ENCODE results near the gene CLCN3.
"Not testable (repeated sequence)": the region's sequence is repeated elsewhere in the genome, so short reads cannot be mapped to it uniquely, and the experiment has no call there.

Gene CLCN3

GRCh38 chr4:169758401-169758962 is 138.1 kb downstream of the CLCN3 start:
- Histone ChIP-seq H3K4me1 (ENCODE audit: control insufficient read depth in 2 of 2, insufficient read depth in 2 of 2, low read length in 2 of 2) (peaks cover 9 to 10% of the 10 kb centered on the region in 2 donors), H3K4me3 (ENCODE audit: low read length in 2 of 2) (peak overlapping the region; percentile 92 to 96), H3K27me3 (ENCODE audit: control insufficient read depth in 2 of 2, insufficient read depth in 2 of 2, low read length in 2 of 2) (no peaks in the 10 kb centered on the region), H3K9ac (ENCODE audit: low read depth in 1 of 2, low read length in 2 of 2) (peak overlapping the region; percentile 8 to 28), H3K27ac (ENCODE audit: low read depth in 2 of 2, low read length in 2 of 2) (no peak overlapping the region), H3K36me3 (ENCODE audit: control insufficient read depth in 2 of 2, insufficient read depth in 2 of 2, low read length in 2 of 2) (no peaks in the 10 kb centered on the region), H3K9me3 (ENCODE audit: control insufficient read depth in 2 of 2, low read length in 2 of 2) (no peaks in the 10 kb centered on the region)

GRCh38 chr4:169761846-169762245 is 141.5 kb downstream of the CLCN3 start:
- H3K27ac ChIP-seq (ENCODE audit: low read depth in 2 of 2, low read length in 2 of 2), result no peak overlapping the region
- H3K4me1 ChIP-seq (ENCODE audit: control insufficient read depth in 2 of 2, insufficient read depth in 2 of 2, low read length in 2 of 2), result peaks cover 2 to 7% of the 10 kb centered on the region in 2 donors
- no peaks in the 10 kb centered on the region for H3K36me3 ChIP-seq (ENCODE audit: control insufficient read depth in 2 of 2, insufficient read depth in 2 of 2, low read length in 2 of 2)
- H3K9me3 ChIP-seq (ENCODE audit: control insufficient read depth in 2 of 2, low read length in 2 of 2), result no peaks in the 10 kb centered on the region
- H3K9ac ChIP-seq (ENCODE audit: low read depth in 1 of 2, low read length in 2 of 2), result no peak overlapping the region
- no peaks in the 10 kb centered on the region for H3K27me3 ChIP-seq (ENCODE audit: control insufficient read depth in 2 of 2, insufficient read depth in 2 of 2, low read length in 2 of 2)
- no peak overlapping the region for H3K4me3 ChIP-seq (ENCODE audit: low read length in 2 of 2)

- H3K27me3 ChIP-seq (ENCODE audit: control insufficient read depth in 2 of 2, insufficient read depth in 2 of 2, low read length in 2 of 2), result no peaks in the 10 kb centered on the region
- H3K4me1 ChIP-seq (ENCODE audit: control insufficient read depth in 2 of 2, insufficient read depth in 2 of 2, low read length in 2 of 2), result no peaks in the 10 kb centered on the region
- no peaks in the 10 kb centered on the region for H3K9me3 ChIP-seq (ENCODE audit: control insufficient read depth in 2 of 2, low read length in 2 of 2)
- H3K36me3 ChIP-seq (ENCODE audit: control insufficient read depth in 2 of 2, insufficient read depth in 2 of 2, low read length in 2 of 2), result no peaks in the 10 kb centered on the region
- no peak overlapping the region for H3K27ac ChIP-seq (ENCODE audit: low read depth in 2 of 2, low read length in 2 of 2)
- no peak overlapping the region for H3K4me3 ChIP-seq (ENCODE audit: low read length in 2 of 2)
- H3K9ac ChIP-seq (ENCODE audit: low read depth in 1 of 2, low read length in 2 of 2), result no peak overlapping the region
Measured at GRCh38 chr4:169765835-169766234, 145.5 kb downstream of the CLCN3 start.

- Histone ChIP-seq H3K27ac (ENCODE audit: low read depth in 2 of 2, low read length in 2 of 2) (no peak overlapping the region), H3K9ac (ENCODE audit: low read depth in 1 of 2, low read length in 2 of 2) (no peak overlapping the region), H3K27me3 (ENCODE audit: control insufficient read depth in 2 of 2, insufficient read depth in 2 of 2, low read length in 2 of 2) (no peaks in the 10 kb centered on the region), H3K9me3 (ENCODE audit: control insufficient read depth in 2 of 2, low read length in 2 of 2) (no peaks in the 10 kb centered on the region), H3K36me3 (ENCODE audit: control insufficient read depth in 2 of 2, insufficient read depth in 2 of 2, low read length in 2 of 2) (no peaks in the 10 kb centered on the region), H3K4me1 (ENCODE audit: control insufficient read depth in 2 of 2, insufficient read depth in 2 of 2, low read length in 2 of 2) (no peaks in the 10 kb centered on the region), H3K4me3 (ENCODE audit: low read length in 2 of 2) (no peak overlapping the region)
Measured at GRCh38 chr4:169766741-169767140, 146.4 kb downstream of the CLCN3 start.

GRCh38 chr4:169768385-169768784 is 148.0 kb downstream of the CLCN3 start:
- Histone ChIP-seq H3K27ac (ENCODE audit: low read depth in 2 of 2, low read length in 2 of 2) (no peak overlapping the region), H3K4me1 (ENCODE audit: control insufficient read depth in 2 of 2, insufficient read depth in 2 of 2, low read length in 2 of 2) (no peaks in the 10 kb centered on the region), H3K36me3 (ENCODE audit: control insufficient read depth in 2 of 2, insufficient read depth in 2 of 2, low read length in 2 of 2) (no peaks in the 10 kb centered on the region), H3K9ac (ENCODE audit: low read depth in 1 of 2, low read length in 2 of 2) (no peak overlapping the region), H3K9me3 (ENCODE audit: control insufficient read depth in 2 of 2, low read length in 2 of 2) (no peaks in the 10 kb centered on the region), H3K4me3 (ENCODE audit: low read length in 2 of 2) (no peak overlapping the region), H3K27me3 (ENCODE audit: control insufficient read depth in 2 of 2, insufficient read depth in 2 of 2, low read length in 2 of 2) (no peaks in the 10 kb centered on the region)

GRCh38 chr4:169770416-169770815 is 150.0 kb downstream of the CLCN3 start:
- Histone ChIP-seq H3K36me3 (ENCODE audit: control insufficient read depth in 2 of 2, insufficient read depth in 2 of 2, low read length in 2 of 2) (no peaks in the 10 kb centered on the region), H3K4me3 (ENCODE audit: low read length in 2 of 2) (no peak overlapping the region), H3K4me1 (ENCODE audit: control insufficient read depth in 2 of 2, insufficient read depth in 2 of 2, low read length in 2 of 2) (no peaks in the 10 kb centered on the region), H3K27ac (ENCODE audit: low read depth in 2 of 2, low read length in 2 of 2) (no peak overlapping the region), H3K9ac (ENCODE audit: low read depth in 1 of 2, low read length in 2 of 2) (no peak overlapping the region), H3K27me3 (ENCODE audit: control insufficient read depth in 2 of 2, insufficient read depth in 2 of 2, low read length in 2 of 2) (peaks cover 0 to 3% of the 10 kb centered on the region in 2 donors), H3K9me3 (ENCODE audit: control insufficient read depth in 2 of 2, low read length in 2 of 2) (no peaks in the 10 kb centered on the region)

GRCh38 chr4:169771556-169772080 is 151.2 kb downstream of the CLCN3 start:
- not testable (repeated sequence) for H3K27me3 ChIP-seq (ENCODE audit: control insufficient read depth in 2 of 2, insufficient read depth in 2 of 2, low read length in 2 of 2); H3K9ac ChIP-seq (ENCODE audit: low read depth in 1 of 2, low read length in 2 of 2); H3K9me3 ChIP-seq (ENCODE audit: control insufficient read depth in 2 of 2, low read length in 2 of 2); H3K27ac ChIP-seq (ENCODE audit: low read depth in 2 of 2, low read length in 2 of 2); H3K36me3 ChIP-seq (ENCODE audit: control insufficient read depth in 2 of 2, insufficient read depth in 2 of 2, low read length in 2 of 2); H3K4me3 ChIP-seq (ENCODE audit: low read length in 2 of 2); H3K4me1 ChIP-seq (ENCODE audit: control insufficient read depth in 2 of 2, insufficient read depth in 2 of 2, low read length in 2 of 2)

All from mucosa of rectum (tissue), 2 donors.